IMR-90 (cell line): ENCODE results near the gene GRAMD4. TPM values are rescaled to one million over a fixed set of nuclear protein-coding genes. Genes with fewer than 3 reads are reported as not detected.

Experiments
- ATAC-seq: fragments of 200-7000 bp; cut with Tn5 transposase; 2 replicates; pipeline ENCODE4 v1.9.1; 2020; ENCODE audit warnings: low read depth, mild to moderate bottlenecking, moderate library complexity
- BruUV-seq: library from RNA; stranded (reverse); fragments of 400-500 nt; replicated peaks from 2 replicates; lab custom pipeline; 2021; lab: Mats Ljungman, UMichigan
- CTCF ChIA-PET: fragments of 300-600 bp; formaldehyde crosslinking; extraction: SDS; loops from one replicate; lab custom pipeline; 2021; ENCODE audit warnings: antibody characterized with exemption; lab: Yijun Ruan, JAX
- POLR2A ChIA-PET: fragments of 300-600 bp; sonication (Branson Sonifier 250); formaldehyde crosslinking; loops from one replicate; lab custom pipeline; 2022; ENCODE audit warnings: antibody characterized with exemption; ENCODE audit not compliant: unreplicated experiment; lab: Charles Lee
- DNase-seq: peaks from one replicate; pipeline ENCODE4 v3.0.0; 2013
- H2AFZ ChIP-seq: replicated peaks from 2 replicates; pipeline ENCODE3; 2013; ENCODE audit warnings: low read length, mild to moderate bottlenecking; ENCODE audit not compliant: poor library complexity
- H2AK5ac ChIP-seq: 2 replicates; pipeline ENCODE4 v1.6.1; 2013; ENCODE audit warnings: low read depth, low read length, inconsistent platforms
- H2AK9ac ChIP-seq: replicated peaks from 2 replicates; pipeline ENCODE3; 2013; ENCODE audit warnings: mild to moderate bottlenecking, low read depth, low read length, moderate library complexity; ENCODE audit not compliant: poor library complexity
- H2BK120ac ChIP-seq: 2 replicates; pipeline ENCODE4 v1.6.1; 2013; ENCODE audit warnings: low read depth, low read length, inconsistent platforms
- H2BK15ac ChIP-seq: 3 replicates; pipeline ENCODE4 v1.6.1; 2013; ENCODE audit warnings: low read depth, low read length, inconsistent platforms
- H2BK20ac ChIP-seq: 2 replicates; pipeline ENCODE4 v1.6.1; 2013; ENCODE audit warnings: low read depth, mild to moderate bottlenecking, inconsistent platforms, low read length, moderate library complexity
- H2BK5ac ChIP-seq: 2 replicates; pipeline ENCODE4 v1.6.1; 2013; ENCODE audit warnings: mild to moderate bottlenecking, low read depth, low read length, inconsistent platforms; ENCODE audit not compliant: poor library complexity, severe bottlenecking
- H3K14ac ChIP-seq: replicated peaks from 2 replicates; pipeline ENCODE4 v1.6.1; 2013; ENCODE audit warnings: low read depth, low read length, inconsistent platforms
- H3K18ac ChIP-seq: 2 replicates; pipeline ENCODE4 v1.6.1; 2013; ENCODE audit warnings: low read depth, low read length, control low read depth
- H3K23ac ChIP-seq: 2 replicates; pipeline ENCODE4 v1.6.1; 2013; ENCODE audit warnings: low read depth, low read length, inconsistent platforms
- H3K27ac ChIP-seq: 2 replicates; pipeline ENCODE4 v1.5.1; 2013; ENCODE audit warnings: mild to moderate bottlenecking, control low read depth, low read length; ENCODE audit not compliant: insufficient read depth
- H3K27me3 ChIP-seq: 2 replicates; pipeline ENCODE4 v1.6.1; 2013; ENCODE audit warnings: low read length; ENCODE audit not compliant: control insufficient read depth, insufficient read depth
- H3K36me3 ChIP-seq: 2 replicates; pipeline ENCODE4 v1.6.1; 2013; ENCODE audit warnings: low read length, mixed read lengths; ENCODE audit not compliant: control insufficient read depth, insufficient read depth
- H3K4ac ChIP-seq: 2 replicates; pipeline ENCODE4 v1.6.1; 2013; ENCODE audit warnings: low read depth, low read length, inconsistent platforms
- H3K4me1 ChIP-seq: 2 replicates; pipeline ENCODE4 v1.6.1; 2013; ENCODE audit warnings: low read length, mixed read lengths; ENCODE audit not compliant: control insufficient read depth, insufficient read depth
- H3K4me2 ChIP-seq: 2 replicates; pipeline ENCODE4 v1.6.1; 2013; ENCODE audit warnings: low read depth, mild to moderate bottlenecking, control low read depth, low read length, moderate library complexity
- H3K4me3 ChIP-seq: 2 replicates; pipeline ENCODE4 v1.5.1; 2013; ENCODE audit warnings: low read depth, mild to moderate bottlenecking, control low read depth, low read length, moderate library complexity; ENCODE audit not compliant: insufficient read depth
- H3K56ac ChIP-seq: 2 replicates; pipeline ENCODE4 v1.6.1; 2013; ENCODE audit warnings: low read length, inconsistent platforms; ENCODE audit not compliant: insufficient read depth; ENCODE audit errors: extremely low read depth
- H3K79me1 ChIP-seq, 2 experiments: 2 replicates each; pipeline ENCODE4 v1.6.1; 2013; ENCODE audit warnings: low read length in 2 of 2, inconsistent platforms in 1 of 2, low read depth in 1 of 2
- H3K9ac ChIP-seq: 2 replicates; pipeline ENCODE4 v1.6.1; 2013; ENCODE audit warnings: low read depth, low read length, control low read depth
- H3K9me1 ChIP-seq: 2 replicates; pipeline ENCODE4 v1.6.1; 2013; ENCODE audit warnings: low read length, inconsistent platforms; ENCODE audit not compliant: insufficient read depth
- H3K9me3 ChIP-seq: 2 replicates; pipeline ENCODE4 v1.6.1; 2013; ENCODE audit warnings: low read length; ENCODE audit not compliant: control insufficient read depth, insufficient read depth
- H4K20me1 ChIP-seq: 2 replicates; pipeline ENCODE4 v1.6.1; 2013; ENCODE audit warnings: low read length, inconsistent platforms; ENCODE audit not compliant: insufficient read depth
- H4K5ac ChIP-seq: 2 replicates; pipeline ENCODE4 v1.6.1; 2013; ENCODE audit warnings: mild to moderate bottlenecking, low read depth, low read length, control low read depth
- H4K8ac ChIP-seq, 2 experiments: 2 replicates each; pipeline ENCODE4 v1.6.1; 2013; ENCODE audit warnings: low read depth in 2 of 2, low read length in 2 of 2, control low read depth in 1 of 2, inconsistent platforms in 1 of 2
- H4K91ac ChIP-seq: 2 replicates; pipeline ENCODE4 v1.6.1; 2013; ENCODE audit warnings: low read depth, low read length, inconsistent platforms; ENCODE audit not compliant: insufficient read depth
- BHLHE40 ChIP-seq: fragments of 150-350 bp; IDR thresholded peaks from 2 replicates; pipeline ENCODE4 v1.6.1; 2016; ENCODE audit warnings: mild to moderate bottlenecking, low read depth, low read length
- CEBPB ChIP-seq: IDR thresholded peaks from 2 replicates; pipeline ENCODE4 v1.6.1; 2012; ENCODE audit warnings: low read depth, low read length, improper control_type of control experiment
- CHD1 ChIP-seq: IDR thresholded peaks from 2 replicates; pipeline ENCODE4 v1.6.1; 2012; ENCODE audit warnings: low read depth, low read length, improper control_type of control experiment
- ELK1 ChIP-seq: fragments of 150-350 bp; IDR thresholded peaks from 2 replicates; pipeline ENCODE4 v1.6.1; 2016; ENCODE audit warnings: low read depth, mild to moderate bottlenecking, low read length, moderate library complexity, borderline replicate concordance
- FOS ChIP-seq: fragments of 150-350 bp; IDR thresholded peaks from 2 replicates; pipeline ENCODE4 v1.6.1; 2016; ENCODE audit warnings: low read depth, low read length
- MAFK ChIP-seq: IDR thresholded peaks from 2 replicates; pipeline ENCODE4 v1.6.1; 2012; ENCODE audit warnings: low read depth, low read length, improper control_type of control experiment
- MAZ ChIP-seq: IDR thresholded peaks from 2 replicates; pipeline ENCODE4 v1.6.1; 2012; ENCODE audit warnings: low read depth, mild to moderate bottlenecking, low read length, improper control_type of control experiment, moderate library complexity, borderline replicate concordance
- MXI1 ChIP-seq: IDR thresholded peaks from 2 replicates; pipeline ENCODE4 v1.6.1; 2012; ENCODE audit warnings: low read depth, mild to moderate bottlenecking, low read length, moderate library complexity, borderline replicate concordance
- NFE2L2 ChIP-seq: fragments of 150-350 bp; IDR thresholded peaks from 2 replicates; pipeline ENCODE4 v1.6.1; 2016; ENCODE audit warnings: low read depth, mild to moderate bottlenecking, low read length
- POLR2A ChIP-seq: IDR thresholded peaks from 2 replicates; pipeline ENCODE4 v1.6.1; 2012; ENCODE audit warnings: mild to moderate bottlenecking, low read depth, low read length
- RAD21 ChIP-seq: IDR thresholded peaks from 2 replicates; pipeline ENCODE4 v1.6.1; 2012; ENCODE audit warnings: low read length, improper control_type of control experiment
- RCOR1 ChIP-seq: IDR thresholded peaks from 2 replicates; pipeline ENCODE4 v1.6.1; 2012; ENCODE audit warnings: mild to moderate bottlenecking, low read length, improper control_type of control experiment; ENCODE audit not compliant: insufficient replicate concordance
- RFX5 ChIP-seq: IDR thresholded peaks from 2 replicates; pipeline ENCODE4 v1.8.0; 2012; ENCODE audit warnings: low read depth, mild to moderate bottlenecking, low read length, moderate library complexity
- SMC3 ChIP-seq: fragments of 150-350 bp; IDR thresholded peaks from 2 replicates; pipeline ENCODE4 v1.6.1; 2016; ENCODE audit warnings: low read depth, mild to moderate bottlenecking, antibody characterized with exemption, low read length, moderate library complexity
- USF2 ChIP-seq: fragments of 150-350 bp; IDR thresholded peaks from 2 replicates; pipeline ENCODE4 v1.6.1; 2017; ENCODE audit warnings: mild to moderate bottlenecking, antibody characterized with exemption, low read length, low read depth
- WGBS, 2 experiments: methylation state at CpG; one replicate each; pipeline versions ENCODE4 v1.1.5 to v1.1.7; 2013; ENCODE audit warnings: missing lambda C conversion rate in 2 of 2; ENCODE audit not compliant: insufficient read length in 1 of 2; ENCODE audit errors: extremely low coverage in 2 of 2; 5-methylcytosine and 5-hydroxymethylcytosine counted together
- dilution Hi-C: fragments of 300-500 bp; cut with HindIII; formaldehyde crosslinking; loops from one replicate; pipeline ENCODE4 v1.14.3; 2018; ENCODE audit warnings: low sequenced_read_pairs; ENCODE audit not compliant: unreplicated experiment
- in situ Hi-C: fragments of 300-500 bp; cut with MboI; formaldehyde crosslinking; loops from 3 replicates; pipeline ENCODE4 v1.14.3; 2019; ENCODE audit warnings: low sequenced_read_pairs, inconsistent platforms, mixed read lengths
- intact Hi-C: fragments of 100-400 bp; cut with micrococcal nuclease; formaldehyde crosslinking; loops from 2 replicates; pipeline ENCODE4 v1.10.0; 2022
- polyA plus RNA-seq, 3 experiments: library from polyadenylated mRNA; depleted of rRNA; stranded (reverse); fragments of >200 nt; gene quantifications; 2 replicates each; pipeline ENCODE4 v1.2.3, GENCODE V29; 2012; ENCODE audit warnings: low replicate concordance in 1 of 3
- total RNA-seq: library from RNA; depleted of rRNA; stranded (reverse); fragments of >200 nt; gene quantifications from 2 replicates; pipeline ENCODE4 v1.2.3, GENCODE V29; 2012
- TF ChIP-seq, protein P1 (sequence below): conservative IDR thresholded peaks from 2 replicates; pipeline ENCODE4 v1.5.1; 2012; ENCODE audit warnings: mild to moderate bottlenecking, low read depth, low read length, improper control_type of control experiment

GRAMD4 gene
- total and polyA plus RNA-seq, 2 of the 4 experiments (the other 2 are of a cell fraction) = 2.7 to 5.8 TPM

DNA sequence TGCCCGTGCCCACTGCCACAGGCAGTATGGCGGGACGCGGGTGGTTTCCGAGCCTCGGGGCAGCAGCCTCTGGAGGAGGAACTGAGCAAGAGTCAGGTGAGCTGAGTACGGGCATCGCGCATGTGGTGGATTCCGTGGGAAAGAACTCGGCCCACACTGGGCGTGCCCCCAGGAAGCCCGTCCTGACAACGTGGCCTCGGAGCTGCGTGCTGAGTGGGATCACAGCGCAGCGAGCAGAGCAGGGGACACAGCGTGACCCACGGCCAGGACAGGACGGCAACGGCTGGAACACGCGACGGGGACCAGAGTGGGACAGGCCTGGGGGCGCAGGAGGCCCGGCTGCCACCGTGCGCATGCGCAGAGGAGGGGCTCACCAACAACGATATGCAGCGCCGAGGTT is 81.1 kb downstream of the GRAMD4 start:
- CTCF ChIA-PET = no interaction called here
- dilution Hi-C loops (no loop called here), intact Hi-C loops (no loop called here), in situ Hi-C loops (no loop called here)
- no peak overlapping the region for H2BK15ac ChIP-seq
- TF ChIP-seq RFX5 (no peak), RCOR1 (no peak), ELK1 (no peak), BHLHE40 (no peak), MAZ (no peak), POLR2A (no peak), NFE2L2 (no peak), FOS (no peak), USF2 (no peak), RAD21 (no peak), CEBPB (no peak), SMC3 (no peak), MAFK (no peak), MXI1 (no peak), CHD1 (no peak)
- TF ChIP-seq, protein P1, sequence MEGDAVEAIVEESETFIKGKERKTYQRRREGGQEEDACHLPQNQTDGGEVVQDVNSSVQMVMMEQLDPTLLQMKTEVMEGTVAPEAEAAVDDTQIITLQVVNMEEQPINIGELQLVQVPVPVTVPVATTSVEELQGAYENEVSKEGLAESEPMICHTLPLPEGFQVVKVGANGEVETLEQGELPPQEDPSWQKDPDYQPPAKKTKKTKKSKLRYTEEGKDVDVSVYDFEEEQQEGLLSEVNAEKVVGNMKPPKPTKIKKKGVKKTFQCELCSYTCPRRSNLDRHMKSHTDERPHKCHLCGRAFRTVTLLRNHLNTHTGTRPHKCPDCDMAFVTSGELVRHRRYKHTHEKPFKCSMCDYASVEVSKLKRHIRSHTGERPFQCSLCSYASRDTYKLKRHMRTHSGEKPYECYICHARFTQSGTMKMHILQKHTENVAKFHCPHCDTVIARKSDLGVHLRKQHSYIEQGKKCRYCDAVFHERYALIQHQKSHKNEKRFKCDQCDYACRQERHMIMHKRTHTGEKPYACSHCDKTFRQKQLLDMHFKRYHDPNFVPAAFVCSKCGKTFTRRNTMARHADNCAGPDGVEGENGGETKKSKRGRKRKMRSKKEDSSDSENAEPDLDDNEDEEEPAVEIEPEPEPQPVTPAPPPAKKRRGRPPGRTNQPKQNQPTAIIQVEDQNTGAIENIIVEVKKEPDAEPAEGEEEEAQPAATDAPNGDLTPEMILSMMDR = no peak
- no peak overlapping the region for H3K27ac ChIP-seq
- H2AK9ac ChIP-seq = no peak overlapping the region
- no peak overlapping the region for H3K9ac ChIP-seq
- no TSS peak for BruUV-seq
- peaks cover 67% of the 10 kb centered on the region for H3K36me3 ChIP-seq
- H3K4me1 ChIP-seq = no peaks in the 10 kb centered on the region
- ATAC-seq (no peak), DNase-seq (no peak)
- no peak overlapping the region for H3K18ac ChIP-seq
- peaks cover 8% of the 10 kb centered on the region; the same call in 1 of the 2 replicates for H3K9me1 ChIP-seq
- no peaks in the 10 kb centered on the region for H3K9me3 ChIP-seq
- no peak overlapping the region for H2BK20ac ChIP-seq
- no peak overlapping the region for H3K14ac ChIP-seq
- peaks cover 14 to 19% of the 10 kb centered on the region in 2 experiments for H3K79me1 ChIP-seq
- H4K91ac ChIP-seq = no peak overlapping the region
- WGBS, 2 experiments = 95% methylated on average over 25 of the region's 33 CpGs; no CpG with 5 or more reads in 1 of the 2 experiments
- peaks cover 21% of the 10 kb centered on the region for H4K20me1 ChIP-seq
- no peaks in the 10 kb centered on the region for H3K27me3 ChIP-seq
- no peak overlapping the region for H3K4me3 ChIP-seq
- no peak overlapping the region for H3K4ac ChIP-seq
- POLR2A ChIA-PET = no interaction called here
- no peak overlapping the region for H2BK120ac ChIP-seq
- no peak overlapping the region for H2BK5ac ChIP-seq
- H3K4me2 ChIP-seq = no peak overlapping the region
- H4K8ac ChIP-seq = no peak overlapping the region
- no peak overlapping the region for H2AFZ ChIP-seq
- H2AK5ac ChIP-seq = no peak overlapping the region
- no peak overlapping the region for H3K23ac ChIP-seq
- H4K5ac ChIP-seq = no peak overlapping the region
- no peak overlapping the region for H3K56ac ChIP-seq
